Prostate gland (tissue), 2 donors: ENCODE measurements around the gene ABL2. TPM values are rescaled to one million over a fixed set of nuclear protein-coding genes. Genes with fewer than 3 reads are reported as not detected.
"Not testable (repeated sequence)": the region's sequence is repeated elsewhere in the genome, so short reads cannot be mapped to it uniquely, and the experiment has no call there.

Source experiments
- DNase-seq: peaks from one replicate; pipeline ENCODE4 v3.0.0-alpha.2; 2019; ENCODE audit warnings: low spot score
- H3K27ac ChIP-seq, 2 donors: fragments of 200-600 bp; sonication (generic); 2 replicates each; pipeline ENCODE4 v1.5.1; 2017 to 2019
- H3K27me3 ChIP-seq: fragments of 200-600 bp; sonication (generic); replicated peaks from 2 replicates; pipeline ENCODE4 v1.5.1; 2019; ENCODE audit not compliant: insufficient read depth
- H3K36me3 ChIP-seq, 2 donors: fragments of 200-600 bp; sonication (generic); 1 replicate in 1 of 2; 2 replicates in 1 of 2; pipeline versions ENCODE4 v1.5.1 to v1.8.1; 2017 to 2019
- H3K4me1 ChIP-seq: fragments of 200-600 bp; sonication (generic); replicated peaks from 2 replicates; pipeline ENCODE4 v1.5.1; 2019
- H3K4me3 ChIP-seq, 2 donors: fragments of 200-600 bp; sonication (generic); 2 replicates each; pipeline ENCODE4 v1.5.1; 2017 to 2019
- H3K9me3 ChIP-seq: fragments of 200-600 bp; sonication (generic); 2 replicates; pipeline ENCODE4 v1.5.1; 2017
- CTCF ChIP-seq, 4 experiments: fragments of 200-600 bp in 2 of 4; fragments of 450-650 bp in 2 of 4; sonication (generic) in 2 of 4; IDR thresholded peaks; 1 replicate in 3 of 4; 2 replicates in 1 of 4; pipeline ENCODE4 v1.5.1; 2016 to 2019; ENCODE audit warnings: antibody characterized with exemption in 4 of 4, mild to moderate bottlenecking in 2 of 4, moderate library complexity in 2 of 4
- POLR2A ChIP-seq: fragments of 450-650 bp; IDR thresholded peaks from one replicate; pipeline ENCODE4 v1.6.1; 2016; ENCODE audit warnings: antibody characterized with exemption, mild to moderate bottlenecking
- POLR2AphosphoS5 ChIP-seq: sonication (generic); formaldehyde crosslinking; IDR thresholded peaks from one replicate; pipeline ENCODE4 v1.6.1; 2017; ENCODE audit warnings: antibody characterized with exemption
- WGBS: methylation state at CpG from one replicate; pipeline ENCODE4 v1.1.5; 2018; 5-methylcytosine and 5-hydroxymethylcytosine counted together
- intact Hi-C: fragments of 100-400 bp; cut with DNase I; formaldehyde crosslinking; loops from one replicate; pipeline ENCODE4 v1.14.2; 2022
- total RNA-seq, 2 donors: library from RNA; depleted of rRNA; stranded (reverse); fragments of >200 nt; gene quantifications; one replicate each; pipeline ENCODE4 v1.1.0, GENCODE V29; 2016

The ABL2 gene
- total RNA-seq, 2 donors from 2014 or later = 12.1 to 18.4 TPM

- DNase-seq = no peak
- H3K27ac ChIP-seq = no peak overlapping the region
- H3K27me3 ChIP-seq = no peaks in the 10 kb centered on the region
- H3K4me1 ChIP-seq = no peaks in the 10 kb centered on the region
- no peak for TF ChIP-seq POLR2AphosphoS5
- no peak for TF ChIP-seq POLR2A
- no peak for TF ChIP-seq CTCF (IDR thresholded peaks at IDR 0.05)
- intact Hi-C loops = no loop called here
- WGBS = 100% methylated on average over 2 of the region's 2 CpGs
- no peak overlapping the region for H3K4me3 ChIP-seq
- H3K36me3 ChIP-seq = no peaks in the 10 kb centered on the region
- no peaks in the 10 kb centered on the region for H3K9me3 ChIP-seq
These were observed 28.9 kb downstream of the ABL2 start for GRCh38 chr1:179200586-179200985.

- no peak for TF ChIP-seq POLR2AphosphoS5
- TF ChIP-seq POLR2A = no peak
- TF ChIP-seq CTCF (IDR thresholded peaks at IDR 0.05) = no peak
- DNase-seq = no peak
- no peaks in the 10 kb centered on the region for H3K9me3 ChIP-seq
- H3K4me1 ChIP-seq = no peaks in the 10 kb centered on the region
- H3K27me3 ChIP-seq = no peaks in the 10 kb centered on the region
- intact Hi-C loops = loop anchor here (10.0 kb wide), 1 partner anchor 113 kb away; the partner anchor contains the start of gene TOR3A
- no peaks in the 10 kb centered on the region for H3K36me3 ChIP-seq
- H3K4me3 ChIP-seq = no peak overlapping the region
- no peak overlapping the region for H3K27ac ChIP-seq
- WGBS = 91% methylated on average over 14 of the region's 14 CpGs
These were observed 31.7 kb downstream of the ABL2 start for GRCh38 chr1:179197690-179198297.

- H3K9me3 ChIP-seq, H3K27me3 ChIP-seq, H3K27ac ChIP-seq, DNase-seq, H3K4me1 ChIP-seq, H3K4me3 ChIP-seq, H3K36me3 ChIP-seq: not testable (repeated sequence)
- intact Hi-C loops = loop anchor here (2.0 to 10.0 kb wide), 2 partner anchors 75 to 111 kb away; partner anchors contain the start of gene TOR3A
- 69% methylated on average over 5 of the region's 5 CpGs for WGBS
These were observed 33.6 kb downstream of the ABL2 start for GRCh38 chr1:179195857-179196256.

GRCh38 chr1:179195376-179195775 is 34.1 kb downstream of the ABL2 start:
- no peak overlapping the region for H3K4me3 ChIP-seq
- no peak for DNase-seq
- no peaks in the 10 kb centered on the region for H3K9me3 ChIP-seq
- WGBS = 60% methylated on average over 1 of the region's 1 CpG
- no peaks in the 10 kb centered on the region for H3K36me3 ChIP-seq
- TF ChIP-seq POLR2AphosphoS5 = no peak
- TF ChIP-seq POLR2A = no peak
- TF ChIP-seq CTCF (IDR thresholded peaks at IDR 0.05) = no peak
- intact Hi-C loops = loop anchor here (2.0 to 10.0 kb wide), 2 partner anchors 75 to 111 kb away; partner anchors contain the start of gene TOR3A
- H3K4me1 ChIP-seq = no peaks in the 10 kb centered on the region
- no peak overlapping the region for H3K27ac ChIP-seq
- H3K27me3 ChIP-seq = no peaks in the 10 kb centered on the region

GRCh38 chr1:179194068-179194537 is 35.4 kb downstream of the ABL2 start:
- H3K4me1 ChIP-seq = no peaks in the 10 kb centered on the region
- intact Hi-C loops = loop anchor here (2.0 to 10.0 kb wide), 2 partner anchors 73 to 109 kb away; partner anchors contain the start of gene TOR3A
- no peaks in the 10 kb centered on the region for H3K36me3 ChIP-seq
- no peaks in the 10 kb centered on the region for H3K9me3 ChIP-seq
- TF ChIP-seq CTCF (IDR thresholded peaks at IDR 0.05) (peak in 1 of 4 experiments; percentile 5), POLR2A (no peak)
- H3K27ac ChIP-seq = no peak overlapping the region
- H3K4me3 ChIP-seq = no peak overlapping the region
- WGBS = 44% methylated on average over 2 of the region's 2 CpGs
- no peak for DNase-seq
- H3K27me3 ChIP-seq = no peaks in the 10 kb centered on the region
